Muscle of arm (tissue), 12 donors: ENCODE results near the gene C1QL4. TPM values are rescaled to one million over a fixed set of nuclear protein-coding genes. Genes with fewer than 3 reads are reported as not detected.

ENCODE experiments used
- DNase-seq: peaks from one replicate; pipeline ENCODE4 v3.0.0-alpha.2; 2013
- polyA plus RNA-seq, 12 donors: library from polyadenylated mRNA; unstranded; fragments of 120-200 nt; gene quantifications; one replicate each; pipeline ENCODE4 v1.2.1, GENCODE V29; 2013; ENCODE audit not compliant: insufficient read length in 12 of 12

The C1QL4 gene
- polyA plus RNA-seq, 12 donors: 0.08 to 0.10 TPM; not detected in 10

GRCh38 chr12:49348781-49349180 lies 11.8 kb upstream of the C1QL4 start:
- DNase-seq: no peak

GRCh38 chr12:49347311-49348193 lies 10.6 kb upstream of the C1QL4 start:
- DNase-seq: no peak

GRCh38 chr12:49346659-49347310 lies 9.8 kb upstream of the C1QL4 start, which contains the start of gene DNAJC22:
DNAJC22 (plus strand) TSS chr12:49346888; CDS start chr12:49348873, 1,985 bp downstream.
- no peak for DNase-seq

- no peak for DNase-seq
Measured at GRCh38 chr12:49345825-49346658, 9.1 kb upstream of the C1QL4 start.

GRCh38 chr12:49345051-49345824 lies 8.2 kb upstream of the C1QL4 start:
- DNase-seq: no peak

GRCh38 chr12:49344486-49345050 lies 7.6 kb upstream of the C1QL4 start:
- no peak for DNase-seq

- no peak for DNase-seq
Measured at GRCh38 chr12:49342914-49343731, 6.1 kb upstream of the C1QL4 start.

GRCh38 chr12:49342066-49342913 lies 5.3 kb upstream of the C1QL4 start:
- peak; percentile 66 for DNase-seq

- no peak for DNase-seq
Measured at GRCh38 chr12:49341777-49342065, 4.7 kb upstream of the C1QL4 start.

- no peak for DNase-seq
Measured at GRCh38 chr12:49340971-49341776, 4.2 kb upstream of the C1QL4 start.

GRCh38 chr12:49340095-49340870 lies 3.3 kb upstream of the C1QL4 start:
- no peak for DNase-seq

- no peak for DNase-seq
Measured at GRCh38 chr12:49339464-49339861, 2.5 kb upstream of the C1QL4 start.

- no peak for DNase-seq
Measured at GRCh38 chr12:49338830-49339463, 2.0 kb upstream of the C1QL4 start.

GRCh38 chr12:49335955-49336644 lies 888 bp downstream of the C1QL4 start:
- no peak for DNase-seq

- DNase-seq: no peak
Measured at GRCh38 chr12:49335118-49335954, 1.7 kb downstream of the C1QL4 start.

GRCh38 chr12:49334681-49335080 lies 2.3 kb downstream of the C1QL4 start:
- DNase-seq: no peak
